Thymus (tissue), 11 donors: ENCODE results near the gene MYRIP. TPM values are rescaled to one million over a fixed set of nuclear protein-coding genes. Genes with fewer than 3 reads are reported as not detected.
"Not testable (repeated sequence)": the region's sequence is repeated elsewhere in the genome, so short reads cannot be mapped to it uniquely, and the experiment has no call there.

Experiments
- DNase-seq, 9 donors: peaks; one replicate each; pipeline ENCODE4 v3.0.0-alpha.2; 2013; ENCODE audit warnings: low spot score in 9 of 9, low read depth in 6 of 9, missing footprints in 1 of 9
- H3K27ac ChIP-seq, 2 donors: one replicate each; pipeline ENCODE4 v1.5.1; 2013; ENCODE audit warnings: control low read depth in 1 of 2, low read depth in 1 of 2, low read length in 1 of 2, mild to moderate bottlenecking in 1 of 2, moderate library complexity in 1 of 2
- H3K27me3 ChIP-seq, 2 donors: one replicate each; pipeline ENCODE4 v1.5.1; 2013; ENCODE audit warnings: low read length in 1 of 2; ENCODE audit not compliant: control insufficient read depth in 2 of 2, insufficient read depth in 1 of 2
- H3K36me3 ChIP-seq, 2 donors: one replicate each; pipeline ENCODE4 v1.5.1; 2013; ENCODE audit warnings: low read length in 1 of 2, mild to moderate bottlenecking in 1 of 2, moderate library complexity in 1 of 2; ENCODE audit not compliant: control insufficient read depth in 2 of 2, insufficient read depth in 2 of 2
- H3K4me1 ChIP-seq, 2 donors: one replicate each; pipeline ENCODE4 v1.5.1; 2013; ENCODE audit warnings: low read length in 2 of 2; ENCODE audit not compliant: control insufficient read depth in 2 of 2, insufficient read depth in 2 of 2
- H3K4me3 ChIP-seq, 2 donors: one replicate each; pipeline ENCODE4 v1.5.1; 2013; ENCODE audit warnings: low read length in 2 of 2, control low read depth in 1 of 2, mild to moderate bottlenecking in 1 of 2
- H3K9me3 ChIP-seq, 2 donors: one replicate each; pipeline ENCODE4 v1.5.1; 2013; ENCODE audit warnings: low read length in 1 of 2, mild to moderate bottlenecking in 1 of 2; ENCODE audit not compliant: control insufficient read depth in 2 of 2, insufficient read depth in 1 of 2
- WGBS: extraction: QIAGEN DNeasy Blood & Tissue Kit; methylation state at CpG from one replicate; pipeline ENCODE4 v1.1.7; 2013; 5-methylcytosine and 5-hydroxymethylcytosine counted together
- polyA plus RNA-seq: library from polyadenylated mRNA; stranded (reverse); fragments of 200-250 nt; gene quantifications from one replicate; pipeline ENCODE4 v1.2.3, GENCODE V29; 2013
- total RNA-seq: library from RNA; stranded (reverse); fragments of 120-200 nt; gene quantifications from one replicate; pipeline ENCODE4 v1.2.4, GENCODE V29; 2013
- donor health status: healthy.

Gene MYRIP
- total and polyA plus RNA-seq, 2 donors: 0.28 to 1.6 TPM

GRCh38 chr3:39812537-39812936 is 3.1 kb downstream of the MYRIP start:
- Histone ChIP-seq H3K9me3 (peaks cover 1 to 4% of the 10 kb centered on the region in 2 donors), H3K36me3 (no peaks in the 10 kb centered on the region), H3K4me1 (peaks cover 2 to 10% of the 10 kb centered on the region in 2 donors), H3K27ac (no peak overlapping the region), H3K27me3 (peaks cover 43 to 52% of the 10 kb centered on the region in 2 donors), H3K4me3 (no peak overlapping the region)
- WGBS: 68% methylated on average over 2 of the region's 2 CpGs
- no peak for DNase-seq

- peaks cover 33 to 38% of the 10 kb centered on the region in 2 donors for H3K27me3 ChIP-seq
- H3K4me1 ChIP-seq: peaks cover 2 to 5% of the 10 kb centered on the region in 2 donors
- DNase-seq: no peak
- H3K27ac ChIP-seq: no peak overlapping the region
- H3K9me3 ChIP-seq: peaks cover 1 to 4% of the 10 kb centered on the region in 2 donors
- H3K4me3 ChIP-seq: no peak overlapping the region
- H3K36me3 ChIP-seq: no peaks in the 10 kb centered on the region
These were observed 4.6 kb downstream of the MYRIP start for GRCh38 chr3:39814007-39814406.

- Histone ChIP-seq H3K9me3 (no peaks in the 10 kb centered on the region), H3K36me3 (no peaks in the 10 kb centered on the region), H3K4me3 (no peak overlapping the region), H3K27ac (no peak overlapping the region), H3K4me1 (no peaks in the 10 kb centered on the region), H3K27me3 (peaks cover 0 to 2% of the 10 kb centered on the region in 2 donors)
- no peak for DNase-seq
- WGBS: 38% methylated on average over 3 of the region's 3 CpGs
These were observed 10.5 kb downstream of the MYRIP start for GRCh38 chr3:39819899-39820298.

- H3K27me3 ChIP-seq, DNase-seq, H3K36me3 ChIP-seq, H3K4me1 ChIP-seq, H3K4me3 ChIP-seq, H3K9me3 ChIP-seq, H3K27ac ChIP-seq: not testable (repeated sequence)
- WGBS: 92% methylated on average over 4 of the region's 4 CpGs
These were observed 24.4 kb downstream of the MYRIP start for GRCh38 chr3:39833764-39834163.

GRCh38 chr3:39839484-39839883 is 30.1 kb downstream of the MYRIP start:
- WGBS: 41% methylated on average over 7 of the region's 7 CpGs
- no peaks in the 10 kb centered on the region for H3K27me3 ChIP-seq
- no peak for DNase-seq
- no peaks in the 10 kb centered on the region for H3K9me3 ChIP-seq
- no peak overlapping the region for H3K27ac ChIP-seq
- H3K36me3 ChIP-seq: no peaks in the 10 kb centered on the region
- no peak overlapping the region for H3K4me3 ChIP-seq
- H3K4me1 ChIP-seq: no peaks in the 10 kb centered on the region

DNA sequence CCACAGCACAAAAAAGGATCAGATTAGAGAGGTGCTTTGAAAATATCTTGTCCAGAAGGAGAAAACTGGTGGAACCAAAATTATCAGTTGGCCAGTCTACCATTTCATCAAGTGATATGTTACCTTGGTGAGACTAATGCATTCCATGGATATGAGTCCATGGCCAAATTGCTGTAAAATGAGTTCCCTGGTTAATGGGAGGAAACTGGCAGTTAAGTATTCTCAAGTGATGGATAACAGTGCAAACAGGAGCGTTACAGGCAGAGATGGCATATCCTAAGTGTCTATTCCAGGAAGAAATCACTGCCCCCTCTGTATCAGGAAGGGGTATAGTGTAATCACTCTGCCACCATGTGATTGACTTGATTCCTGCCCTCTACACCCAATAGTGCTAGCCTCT is 34.0 kb downstream of the MYRIP start:
- no peak for DNase-seq
- Histone ChIP-seq H3K36me3 (no peaks in the 10 kb centered on the region), H3K9me3 (no peaks in the 10 kb centered on the region), H3K27ac (no peak overlapping the region), H3K27me3 (no peaks in the 10 kb centered on the region), H3K4me3 (no peak overlapping the region), H3K4me1 (no peaks in the 10 kb centered on the region)
- WGBS: 94% methylated on average over 1 of the region's 1 CpG

DNA sequence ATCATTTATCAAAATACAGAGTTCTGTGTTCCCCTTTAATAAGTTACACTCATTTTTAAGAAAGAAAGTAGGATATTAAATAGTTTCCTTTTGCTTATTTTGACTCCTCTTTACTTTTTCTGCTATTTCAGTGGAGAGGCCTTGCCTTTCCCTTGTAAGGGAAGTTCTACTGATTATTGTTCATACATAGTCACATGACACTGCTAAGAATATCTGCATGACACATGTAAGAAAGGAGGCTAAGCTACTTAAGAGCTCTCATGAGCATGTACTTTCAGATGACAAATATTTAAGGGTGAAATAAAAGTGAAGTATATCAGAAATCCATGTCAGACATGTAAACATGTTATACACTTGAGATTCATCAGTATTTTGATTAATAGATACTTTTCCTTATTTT is 39.0 kb downstream of the MYRIP start:
- DNase-seq: no peak
- no peaks in the 10 kb centered on the region for H3K27me3 ChIP-seq

GRCh38 chr3:39849992-39850715 is 40.7 kb downstream of the MYRIP start:
- H3K27ac ChIP-seq: no peak overlapping the region
- 42% methylated on average over 3 of the region's 3 CpGs for WGBS

More for the DNA sequence above, 39.0 kb downstream of the MYRIP start:
- Histone ChIP-seq H3K4me1 (no peaks in the 10 kb centered on the region), H3K9me3 (no peaks in the 10 kb centered on the region), H3K27ac (no peak overlapping the region), H3K36me3 (no peaks in the 10 kb centered on the region), H3K4me3 (no peak overlapping the region)

GRCh38 chr3:39850716-39851032 is 41.3 kb downstream of the MYRIP start:
- no peak overlapping the region for H3K27ac ChIP-seq
- H3K27me3 ChIP-seq: no peaks in the 10 kb centered on the region
- 85% methylated on average over 2 of the region's 2 CpGs for WGBS
- no peaks in the 10 kb centered on the region for H3K4me1 ChIP-seq
- no peak overlapping the region for H3K4me3 ChIP-seq
- no peaks in the 10 kb centered on the region for H3K9me3 ChIP-seq
- no peaks in the 10 kb centered on the region for H3K36me3 ChIP-seq
- DNase-seq: no peak

More at GRCh38 chr3:39849992-39850715, 40.7 kb downstream of the MYRIP start:
- H3K36me3 ChIP-seq: no peaks in the 10 kb centered on the region
- no peak overlapping the region for H3K4me3 ChIP-seq
- no peak for DNase-seq
- no peaks in the 10 kb centered on the region for H3K27me3 ChIP-seq
- H3K9me3 ChIP-seq: no peaks in the 10 kb centered on the region
- no peaks in the 10 kb centered on the region for H3K4me1 ChIP-seq
